Measurements from ENCODE around the gene RALGAPA2.

- TF ChIP-seq, protein P1, sequence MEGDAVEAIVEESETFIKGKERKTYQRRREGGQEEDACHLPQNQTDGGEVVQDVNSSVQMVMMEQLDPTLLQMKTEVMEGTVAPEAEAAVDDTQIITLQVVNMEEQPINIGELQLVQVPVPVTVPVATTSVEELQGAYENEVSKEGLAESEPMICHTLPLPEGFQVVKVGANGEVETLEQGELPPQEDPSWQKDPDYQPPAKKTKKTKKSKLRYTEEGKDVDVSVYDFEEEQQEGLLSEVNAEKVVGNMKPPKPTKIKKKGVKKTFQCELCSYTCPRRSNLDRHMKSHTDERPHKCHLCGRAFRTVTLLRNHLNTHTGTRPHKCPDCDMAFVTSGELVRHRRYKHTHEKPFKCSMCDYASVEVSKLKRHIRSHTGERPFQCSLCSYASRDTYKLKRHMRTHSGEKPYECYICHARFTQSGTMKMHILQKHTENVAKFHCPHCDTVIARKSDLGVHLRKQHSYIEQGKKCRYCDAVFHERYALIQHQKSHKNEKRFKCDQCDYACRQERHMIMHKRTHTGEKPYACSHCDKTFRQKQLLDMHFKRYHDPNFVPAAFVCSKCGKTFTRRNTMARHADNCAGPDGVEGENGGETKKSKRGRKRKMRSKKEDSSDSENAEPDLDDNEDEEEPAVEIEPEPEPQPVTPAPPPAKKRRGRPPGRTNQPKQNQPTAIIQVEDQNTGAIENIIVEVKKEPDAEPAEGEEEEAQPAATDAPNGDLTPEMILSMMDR (IDR thresholded peaks at IDR 0.05) = no peak
- TF ChIP-seq POLR2A (IDR thresholded peaks at IDR 0.05) = no peak
Measured at GRCh38 chr20:20627471-20627870, 85.0 kb downstream of the RALGAPA2 start.
